Measurements from ENCODE around the gene GTF3C2. TPM values are rescaled to one million over a fixed set of nuclear protein-coding genes. Genes with fewer than 3 reads are reported as not detected.

Gene GTF3C2
- total and polyA plus RNA-seq, 2 of the 13 experiments (the other 11 are each of a cell fraction or from before 2014, with no cell fraction given), result 77.5 to 130 TPM

DNA sequence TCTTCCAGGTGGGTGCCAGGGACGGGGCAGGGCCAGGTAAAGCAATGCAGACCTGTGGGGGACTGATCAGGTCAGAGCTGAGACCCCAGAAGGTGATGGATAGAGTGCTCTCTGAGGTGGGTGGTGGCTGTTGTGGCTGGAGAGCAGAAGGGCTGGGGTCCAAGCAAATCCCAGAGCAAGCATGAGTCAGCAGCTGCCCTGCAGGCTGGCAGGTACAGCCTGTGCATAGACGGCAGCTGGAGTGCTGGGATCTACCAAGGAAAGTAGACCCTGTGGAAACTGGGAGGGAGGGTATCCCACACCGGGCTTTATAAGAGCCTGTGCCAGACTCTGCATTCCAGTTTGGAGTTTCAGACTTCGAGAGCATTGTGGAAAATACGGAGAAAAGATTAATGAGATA, 73.7 kb downstream of the GTF3C2 start (continued):
- TF ChIP-seq ZNF616 (CRISPR knock-in tag; IDR thresholded peaks at IDR 0.05; ENCODE audit: low read depth) (no peak), SNRNP70 (IDR thresholded peaks at IDR 0.05; ENCODE audit: low read depth, low read length) (no peak), SAP130 (CRISPR knock-in tag; IDR thresholded peaks at IDR 0.05; ENCODE audit: low read depth) (peak; percentile 32; the same call in 1 of the 2 replicates), MED1 (CRISPR knock-in tag; IDR thresholded peaks at IDR 0.05) (peak; percentile 25; the same call in 1 of the 2 replicates), NFE2 (CRISPR knock-in tag; IDR thresholded peaks at IDR 0.05) (peak; percentile 53; the same call in 1 of the 2 replicates), ZNF225 (CRISPR knock-in tag; IDR thresholded peaks at IDR 0.05) (peak; percentile 53; the same call in 1 of the 2 replicates), MAFK (conservative IDR thresholded peaks at IDR 0.05 in 1 of 2, IDR thresholded peaks at IDR 0.05 in 1 of 2; ENCODE audit: low read length in 2 of 2) (peak; percentile 42 to 70), ZHX1 (CRISPR knock-in tag; IDR thresholded peaks at IDR 0.05; ENCODE audit: low read depth) (no peak), GABPB1 (CRISPR knock-in tag; IDR thresholded peaks at IDR 0.05) (0 out of 2 replicates have a peak, but pooled peaks have one; percentile 23), POLR2G (IDR thresholded peaks at IDR 0.05; ENCODE audit: low read depth, low read length) (0 out of 2 replicates have a peak, but pooled peaks have one; percentile 27)
- TF ChIP-seq, protein P1, sequence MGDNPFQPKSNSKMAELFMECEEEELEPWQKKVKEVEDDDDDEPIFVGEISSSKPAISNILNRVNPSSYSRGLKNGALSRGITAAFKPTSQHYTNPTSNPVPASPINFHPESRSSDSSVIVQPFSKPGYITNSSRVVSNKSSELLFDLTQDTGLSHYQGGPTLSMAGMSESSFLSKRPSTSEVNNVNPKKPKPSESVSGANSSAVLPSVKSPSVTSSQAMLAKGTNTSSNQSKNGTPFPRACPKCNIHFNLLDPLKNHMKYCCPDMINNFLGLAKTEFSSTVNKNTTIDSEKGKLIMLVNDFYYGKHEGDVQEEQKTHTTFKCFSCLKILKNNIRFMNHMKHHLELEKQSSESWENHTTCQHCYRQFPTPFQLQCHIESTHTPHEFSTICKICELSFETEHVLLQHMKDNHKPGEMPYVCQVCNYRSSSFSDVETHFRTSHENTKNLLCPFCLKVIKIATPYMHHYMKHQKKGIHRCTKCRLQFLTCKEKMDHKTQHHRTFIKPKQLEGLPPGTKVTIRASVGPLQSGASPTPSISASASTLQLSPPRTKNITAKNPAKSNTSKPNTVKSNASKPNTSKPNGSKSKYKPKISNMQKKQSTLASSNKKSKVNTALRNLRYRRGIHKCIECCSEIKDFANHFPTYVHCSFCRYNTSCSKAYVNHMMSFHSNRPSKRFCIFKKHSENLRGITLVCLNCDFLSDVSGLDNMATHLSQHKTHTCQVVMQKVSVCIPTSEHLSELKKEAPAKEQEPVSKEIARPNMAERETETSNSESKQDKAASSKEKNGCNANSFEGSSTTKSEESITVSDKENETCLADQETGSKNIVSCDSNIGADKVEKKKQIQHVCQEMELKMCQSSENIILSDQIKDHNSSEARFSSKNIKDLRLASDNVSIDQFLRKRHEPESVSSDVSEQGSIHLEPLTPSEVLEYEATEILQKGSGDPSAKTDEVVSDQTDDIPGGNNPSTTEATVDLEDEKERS (CRISPR knock-in tag; IDR thresholded peaks at IDR 0.05), result no peak
- TF ChIP-seq, protein P2, sequence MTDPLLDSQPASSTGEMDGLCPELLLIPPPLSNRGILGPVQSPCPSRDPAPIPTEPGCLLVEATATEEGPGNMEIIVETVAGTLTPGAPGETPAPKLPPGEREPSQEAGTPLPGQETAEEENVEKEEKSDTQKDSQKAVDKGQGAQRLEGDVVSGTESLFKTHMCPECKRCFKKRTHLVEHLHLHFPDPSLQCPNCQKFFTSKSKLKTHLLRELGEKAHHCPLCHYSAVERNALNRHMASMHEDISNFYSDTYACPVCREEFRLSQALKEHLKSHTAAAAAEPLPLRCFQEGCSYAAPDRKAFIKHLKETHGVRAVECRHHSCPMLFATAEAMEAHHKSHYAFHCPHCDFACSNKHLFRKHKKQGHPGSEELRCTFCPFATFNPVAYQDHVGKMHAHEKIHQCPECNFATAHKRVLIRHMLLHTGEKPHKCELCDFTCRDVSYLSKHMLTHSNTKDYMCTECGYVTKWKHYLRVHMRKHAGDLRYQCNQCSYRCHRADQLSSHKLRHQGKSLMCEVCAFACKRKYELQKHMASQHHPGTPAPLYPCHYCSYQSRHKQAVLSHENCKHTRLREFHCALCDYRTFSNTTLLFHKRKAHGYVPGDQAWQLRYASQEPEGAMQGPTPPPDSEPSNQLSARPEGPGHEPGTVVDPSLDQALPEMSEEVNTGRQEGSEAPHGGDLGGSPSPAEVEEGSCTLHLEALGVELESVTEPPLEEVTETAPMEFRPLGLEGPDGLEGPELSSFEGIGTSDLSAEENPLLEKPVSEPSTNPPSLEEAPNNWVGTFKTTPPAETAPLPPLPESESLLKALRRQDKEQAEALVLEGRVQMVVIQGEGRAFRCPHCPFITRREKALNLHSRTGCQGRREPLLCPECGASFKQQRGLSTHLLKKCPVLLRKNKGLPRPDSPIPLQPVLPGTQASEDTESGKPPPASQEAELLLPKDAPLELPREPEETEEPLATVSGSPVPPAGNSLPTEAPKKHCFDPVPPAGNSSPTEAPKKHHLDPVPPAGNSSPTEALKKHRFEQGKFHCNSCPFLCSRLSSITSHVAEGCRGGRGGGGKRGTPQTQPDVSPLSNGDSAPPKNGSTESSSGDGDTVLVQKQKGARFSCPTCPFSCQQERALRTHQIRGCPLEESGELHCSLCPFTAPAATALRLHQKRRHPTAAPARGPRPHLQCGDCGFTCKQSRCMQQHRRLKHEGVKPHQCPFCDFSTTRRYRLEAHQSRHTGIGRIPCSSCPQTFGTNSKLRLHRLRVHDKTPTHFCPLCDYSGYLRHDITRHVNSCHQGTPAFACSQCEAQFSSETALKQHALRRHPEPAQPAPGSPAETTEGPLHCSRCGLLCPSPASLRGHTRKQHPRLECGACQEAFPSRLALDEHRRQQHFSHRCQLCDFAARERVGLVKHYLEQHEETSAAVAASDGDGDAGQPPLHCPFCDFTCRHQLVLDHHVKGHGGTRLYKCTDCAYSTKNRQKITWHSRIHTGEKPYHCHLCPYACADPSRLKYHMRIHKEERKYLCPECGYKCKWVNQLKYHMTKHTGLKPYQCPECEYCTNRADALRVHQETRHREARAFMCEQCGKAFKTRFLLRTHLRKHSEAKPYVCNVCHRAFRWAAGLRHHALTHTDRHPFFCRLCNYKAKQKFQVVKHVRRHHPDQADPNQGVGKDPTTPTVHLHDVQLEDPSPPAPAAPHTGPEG (CRISPR knock-in tag; IDR thresholded peaks at IDR 0.05), result no peak
- TF ChIP-seq, protein P3, sequence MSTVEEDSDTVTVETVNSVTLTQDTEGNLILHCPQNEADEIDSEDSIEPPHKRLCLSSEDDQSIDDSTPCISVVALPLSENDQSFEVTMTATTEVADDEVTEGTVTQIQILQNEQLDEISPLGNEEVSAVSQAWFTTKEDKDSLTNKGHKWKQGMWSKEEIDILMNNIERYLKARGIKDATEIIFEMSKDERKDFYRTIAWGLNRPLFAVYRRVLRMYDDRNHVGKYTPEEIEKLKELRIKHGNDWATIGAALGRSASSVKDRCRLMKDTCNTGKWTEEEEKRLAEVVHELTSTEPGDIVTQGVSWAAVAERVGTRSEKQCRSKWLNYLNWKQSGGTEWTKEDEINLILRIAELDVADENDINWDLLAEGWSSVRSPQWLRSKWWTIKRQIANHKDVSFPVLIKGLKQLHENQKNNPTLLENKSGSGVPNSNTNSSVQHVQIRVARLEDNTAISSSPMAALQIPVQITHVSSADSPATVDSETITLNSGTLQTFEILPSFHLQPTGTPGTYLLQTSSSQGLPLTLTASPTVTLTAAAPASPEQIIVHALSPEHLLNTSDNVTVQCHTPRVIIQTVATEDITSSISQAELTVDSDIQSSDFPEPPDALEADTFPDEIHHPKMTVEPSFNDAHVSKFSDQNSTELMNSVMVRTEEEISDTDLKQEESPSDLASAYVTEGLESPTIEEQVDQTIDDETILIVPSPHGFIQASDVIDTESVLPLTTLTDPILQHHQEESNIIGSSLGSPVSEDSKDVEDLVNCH (CRISPR knock-in tag; IDR thresholded peaks at IDR 0.05), result no peak
